Central memory CD8-positive, alpha-beta T cell (primary cell): ENCODE data around the gene AMPD3.
A peak's percentile ranks its signal among the peaks of the same experiment; 100 is the strongest.

Experiments used
- ATAC-seq: fragments of 150-1000 bp; cut with Tn5 transposase; replicated peaks from 2 replicates; pipeline ENCODE4 v1.10.0; 2022; ENCODE audit warnings: mild to moderate bottlenecking, moderate FRiP score, moderate number of reproducible peaks; ENCODE audit not compliant: poor library complexity, severe bottlenecking; ENCODE audit errors: extremely low read depth
- DNase-seq, 2 donors: peaks; one replicate each; pipeline ENCODE4 v3.0.0; 2021; ENCODE audit warnings: low spot score in 2 of 2
- H3K27ac Mint-ChIP-seq: one replicate; pipeline ENCODE4 v1.8.0; 2022; ENCODE audit warnings: low read depth, mild to moderate bottlenecking, moderate library complexity, mixed read lengths
- H3K27me3 Mint-ChIP-seq: one replicate; pipeline ENCODE4 v1.8.0; 2022; ENCODE audit warnings: mixed read lengths
- H3K36me3 Mint-ChIP-seq: one replicate; pipeline ENCODE4 v1.8.0; 2022; ENCODE audit warnings: mild to moderate bottlenecking, moderate library complexity, mixed read lengths; ENCODE audit not compliant: insufficient read depth
- H3K4me1 Mint-ChIP-seq: one replicate; pipeline ENCODE4 v1.8.0; 2022; ENCODE audit warnings: mixed read lengths
- H3K4me3 Mint-ChIP-seq: one replicate; pipeline ENCODE4 v1.8.0; 2022; ENCODE audit warnings: mild to moderate bottlenecking, moderate library complexity, mixed read lengths
- H3K9me3 Mint-ChIP-seq: one replicate; pipeline ENCODE4 v1.8.0; 2022; ENCODE audit warnings: mixed read lengths

The AMPD3 gene

DNA sequence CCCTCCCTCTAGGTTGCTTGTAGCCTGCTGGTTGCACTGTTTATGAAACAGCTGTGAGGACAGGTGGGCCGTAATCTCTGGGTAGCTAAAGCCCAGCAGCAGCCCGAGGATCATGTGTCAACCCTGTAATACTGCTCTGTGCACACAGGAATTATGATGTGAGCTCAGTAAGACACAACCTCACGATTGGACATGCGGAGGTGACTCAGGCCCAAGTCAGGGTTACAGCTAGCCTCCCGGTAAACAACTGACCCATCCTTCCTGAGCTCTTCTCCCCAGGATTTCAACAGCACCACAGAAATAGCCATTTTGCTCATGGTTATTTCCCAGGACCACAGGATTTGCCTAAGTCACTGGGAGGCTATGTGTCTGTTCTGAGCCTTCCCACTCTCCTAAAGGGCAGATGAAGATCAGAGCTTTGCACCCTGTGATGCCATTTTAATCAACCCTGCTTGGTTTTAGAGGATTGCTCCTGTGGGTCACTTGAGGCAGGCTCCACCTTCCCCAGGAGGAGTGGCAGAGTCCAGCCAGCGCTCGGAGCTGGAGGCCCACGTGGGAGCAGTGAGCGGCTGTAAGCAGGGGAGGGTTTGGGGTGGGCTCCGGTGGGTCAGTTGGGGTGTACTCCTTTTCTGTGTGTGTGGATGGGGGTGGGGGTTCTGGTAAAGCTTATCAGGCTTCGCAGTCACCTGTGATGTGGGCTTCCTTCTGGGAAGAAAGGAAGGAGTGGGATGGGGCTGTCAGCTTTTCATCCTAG, at the start of gene AMPD3:
TSS of gene AMPD3 (plus strand) at position 387 of the 754 bp plus-strand sequence. CDS start 6,256 bp downstream, outside the sequence.
- no peak for DNase-seq
- Mint-ChIP-seq H3K9me3 (no peaks in the 10 kb centered on the region), H3K4me1 (peaks cover 84% of the 10 kb centered on the region)

DNA sequence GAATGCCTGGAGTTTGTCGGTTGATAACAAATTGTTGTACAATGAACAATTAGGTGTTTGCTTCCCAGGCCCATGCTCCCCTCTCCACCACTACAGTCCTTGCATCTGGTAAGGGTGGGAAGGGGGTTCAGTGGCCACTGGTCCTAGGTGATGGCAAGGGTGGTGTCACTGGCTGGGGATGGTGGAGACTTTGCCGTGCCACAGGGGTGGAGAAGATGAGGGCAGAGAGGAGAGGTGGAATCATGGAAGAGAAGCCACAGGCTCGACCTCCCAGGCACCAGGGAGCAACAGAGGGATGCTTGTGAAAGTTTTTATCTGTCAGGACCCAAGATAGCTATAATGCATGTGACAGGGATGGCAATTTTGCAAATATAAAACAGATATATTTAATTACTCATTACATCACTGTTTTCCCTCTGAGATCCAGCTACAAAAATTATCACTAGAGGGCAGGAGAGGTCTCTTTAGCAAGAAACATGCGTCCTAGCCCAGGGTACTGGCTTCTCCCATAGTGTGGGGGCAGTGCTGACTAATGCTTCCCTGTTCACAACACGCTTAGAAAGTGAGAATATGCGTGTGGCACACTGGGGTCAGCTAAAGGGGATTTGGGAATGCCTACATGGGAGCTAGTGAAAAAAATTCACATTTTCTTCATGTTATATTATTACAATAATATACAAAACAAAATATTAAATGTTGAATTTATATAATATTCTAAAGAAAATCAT, 49.0 kb upstream of the AMPD3 start:
- no peak overlapping the region for H3K27ac Mint-ChIP-seq
- no peaks in the 10 kb centered on the region for H3K36me3 Mint-ChIP-seq
- no peak overlapping the region for H3K4me3 Mint-ChIP-seq
- DNase-seq (no peak), ATAC-seq (no peak)
- H3K27me3 Mint-ChIP-seq = no peaks in the 10 kb centered on the region
- no peaks in the 10 kb centered on the region for H3K9me3 Mint-ChIP-seq
- peaks cover 21% of the 10 kb centered on the region for H3K4me1 Mint-ChIP-seq

More for the DNA sequence above, at the start of gene AMPD3:
- Mint-ChIP-seq H3K27ac (peak within 1 kb of the TSS; percentile 90), H3K4me3 (peak within 1 kb of the TSS; percentile 85), H3K36me3 (peaks cover 9% of the 10 kb centered on the region), H3K27me3 (no peaks in the 10 kb centered on the region)
- ATAC-seq = no peak

DNA sequence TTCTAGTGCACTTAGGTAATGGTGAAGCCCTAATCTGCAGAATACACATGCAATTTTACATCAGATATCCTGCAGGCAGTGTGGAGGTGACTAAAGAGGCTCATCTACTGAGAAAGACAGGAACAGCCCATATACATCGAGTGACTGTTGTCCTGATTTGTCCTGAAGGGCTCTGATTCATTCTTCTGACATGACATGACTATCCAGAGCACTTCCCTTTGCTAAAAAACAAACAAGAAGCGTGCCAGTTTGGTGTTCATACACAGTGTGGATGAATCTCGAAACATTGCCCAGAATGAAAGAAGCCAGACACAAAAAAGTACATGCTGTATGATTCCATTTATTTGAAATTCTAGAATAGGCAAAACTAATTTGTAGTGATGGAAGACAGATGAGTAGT, 48.0 kb upstream of the AMPD3 start:
- DNase-seq = no peak

DNA sequence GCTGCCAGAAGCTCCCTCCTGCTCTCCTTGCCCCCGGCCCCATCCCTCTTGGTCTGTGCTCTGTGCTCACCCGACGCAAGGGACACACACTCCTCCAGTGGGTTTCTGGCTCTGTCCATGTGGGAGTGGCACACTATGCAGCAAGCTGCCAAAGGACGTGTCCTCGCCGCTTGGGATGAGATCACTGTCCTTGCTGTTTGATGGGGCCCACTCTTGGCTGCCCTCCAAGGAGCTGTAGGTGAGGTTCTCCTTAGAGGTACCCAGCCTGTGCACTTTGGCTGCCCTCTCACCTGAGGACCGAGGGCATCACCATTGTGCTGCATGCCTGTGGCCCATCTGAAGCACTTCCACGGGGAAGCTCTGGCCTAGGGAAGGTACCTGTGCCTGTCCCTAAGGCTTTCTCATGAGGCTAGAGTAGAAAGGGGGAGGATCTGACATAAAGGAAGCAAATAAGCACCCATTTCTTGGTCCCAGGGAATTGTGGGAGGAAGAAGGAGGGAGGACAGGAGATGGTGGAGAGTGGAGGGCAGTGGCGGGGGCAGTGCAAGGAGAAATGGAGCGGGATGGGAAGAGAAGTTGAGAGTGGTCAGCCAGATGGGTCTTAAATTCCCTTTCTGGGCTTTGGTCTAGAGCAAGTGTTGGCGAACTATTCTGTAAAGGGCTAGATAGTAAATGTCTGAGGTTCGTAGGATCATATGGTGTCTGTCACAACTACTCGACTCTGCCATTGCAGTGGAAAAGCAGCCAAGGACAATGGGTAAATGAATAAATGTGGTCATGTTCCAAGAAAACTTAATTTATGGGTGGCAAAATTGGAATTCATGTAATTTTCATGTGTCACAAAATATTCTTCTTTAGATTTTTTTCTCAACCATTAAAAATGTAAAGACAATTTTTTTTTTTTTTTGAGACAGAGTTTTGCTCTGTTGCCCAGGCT, 47.0 kb upstream of the AMPD3 start:
- no peaks in the 10 kb centered on the region for H3K36me3 Mint-ChIP-seq
- no peaks in the 10 kb centered on the region for H3K9me3 Mint-ChIP-seq
- H3K27ac Mint-ChIP-seq = peak overlapping the region; percentile 20
- DNase-seq (no peak), ATAC-seq (no peak)
- no peak overlapping the region for H3K4me3 Mint-ChIP-seq
- no peaks in the 10 kb centered on the region for H3K27me3 Mint-ChIP-seq
- H3K4me1 Mint-ChIP-seq = peaks cover 21% of the 10 kb centered on the region

More for the DNA sequence above, 48.0 kb upstream of the AMPD3 start:
- H3K4me3 Mint-ChIP-seq = no peak overlapping the region
- no peaks in the 10 kb centered on the region for H3K36me3 Mint-ChIP-seq
- H3K9me3 Mint-ChIP-seq = no peaks in the 10 kb centered on the region
- H3K27ac Mint-ChIP-seq = no peak overlapping the region
- H3K27me3 Mint-ChIP-seq = no peaks in the 10 kb centered on the region
- no peak for ATAC-seq
- H3K4me1 Mint-ChIP-seq = peaks cover 21% of the 10 kb centered on the region

DNA sequence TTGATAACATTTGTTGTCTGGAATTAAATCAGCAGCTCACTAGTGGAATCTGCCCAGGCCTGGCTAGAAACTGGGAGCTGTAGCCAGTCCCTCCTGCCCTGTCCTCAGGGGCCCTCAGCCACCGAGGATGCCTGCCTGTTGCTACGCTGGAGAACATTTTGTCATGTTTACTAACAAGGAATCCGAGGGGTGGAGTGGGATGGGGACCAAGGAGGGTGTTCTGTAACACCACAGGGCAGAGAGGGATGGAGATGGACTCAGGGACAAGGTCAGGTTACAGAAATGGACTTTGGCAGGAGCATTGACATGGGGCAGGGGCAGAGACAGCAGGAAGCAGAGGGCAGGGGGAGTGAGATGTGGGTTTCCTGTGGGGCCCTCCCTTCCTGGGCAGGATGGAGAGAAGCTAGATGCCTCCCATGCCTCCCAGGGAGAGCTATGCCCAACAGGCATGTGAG, 45.8 kb upstream of the AMPD3 start:
- Mint-ChIP-seq H3K9me3 (no peaks in the 10 kb centered on the region), H3K36me3 (no peaks in the 10 kb centered on the region), H3K4me3 (no peak overlapping the region), H3K27ac (peak overlapping the region; percentile 11), H3K27me3 (no peaks in the 10 kb centered on the region), H3K4me1 (peaks cover 29% of the 10 kb centered on the region)
- ATAC-seq (no peak), DNase-seq (no peak)

DNA sequence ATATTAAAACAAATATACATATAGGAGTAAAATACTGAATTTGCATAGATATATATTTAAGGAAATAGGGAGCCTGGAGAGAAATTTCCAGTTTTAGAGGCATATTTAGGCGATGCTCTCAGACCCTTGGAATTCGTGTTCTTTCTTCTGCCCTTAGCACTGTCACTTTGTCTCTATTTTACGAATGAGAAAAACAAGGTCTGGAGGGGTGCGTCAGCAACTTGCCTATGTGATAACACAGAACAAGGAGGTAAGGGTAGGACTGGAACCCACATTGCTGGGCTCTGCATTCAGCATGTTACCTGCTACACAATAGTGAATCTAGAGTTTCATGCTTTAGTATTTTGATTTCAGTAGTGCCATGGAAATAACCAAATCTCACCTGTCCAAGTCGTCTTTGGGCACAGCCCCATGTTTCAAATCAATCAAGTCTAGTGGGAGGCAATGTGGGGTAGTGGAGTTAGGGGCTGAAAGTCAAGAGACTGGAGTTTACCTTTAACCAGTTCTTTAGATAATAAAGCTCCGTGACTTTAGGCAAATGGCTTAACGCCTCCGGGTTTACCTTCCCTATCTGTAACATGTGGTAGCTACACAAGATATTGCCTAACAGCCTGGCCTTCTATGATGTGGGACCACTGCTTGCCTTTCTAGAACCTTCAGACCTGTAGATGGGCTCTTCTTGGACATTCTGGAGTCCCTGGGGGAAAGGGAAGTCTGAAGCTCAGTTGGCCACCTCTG, 44.8 kb upstream of the AMPD3 start:
- DNase-seq (no peak), ATAC-seq (no peak)
- Mint-ChIP-seq H3K4me3 (no peak overlapping the region), H3K9me3 (no peaks in the 10 kb centered on the region), H3K27me3 (no peaks in the 10 kb centered on the region), H3K27ac (no peak overlapping the region), H3K36me3 (no peaks in the 10 kb centered on the region), H3K4me1 (peaks cover 39% of the 10 kb centered on the region)

DNA sequence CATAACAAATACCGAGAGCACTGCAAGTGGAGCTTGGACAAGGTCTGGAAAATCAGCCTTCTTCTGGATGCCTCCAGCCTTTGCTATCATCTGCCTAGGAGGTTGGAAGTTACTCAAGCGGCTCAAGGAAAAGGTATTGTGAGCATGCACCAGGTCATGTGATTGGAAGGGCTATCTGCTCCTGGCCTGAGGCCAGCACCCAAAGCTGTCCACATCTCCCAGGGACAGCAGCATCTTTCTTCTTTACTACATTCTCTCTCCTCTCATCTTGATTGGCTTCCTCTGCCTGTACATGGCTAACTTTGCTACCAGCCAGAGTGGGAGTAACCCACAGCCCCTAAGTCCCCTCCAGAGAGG, 44.2 kb upstream of the AMPD3 start:
- Mint-ChIP-seq H3K4me3 (no peak overlapping the region), H3K27ac (no peak overlapping the region), H3K9me3 (no peaks in the 10 kb centered on the region), H3K36me3 (no peaks in the 10 kb centered on the region), H3K27me3 (no peaks in the 10 kb centered on the region), H3K4me1 (peaks cover 39% of the 10 kb centered on the region)
- no peak for ATAC-seq
- no peak for DNase-seq

DNA sequence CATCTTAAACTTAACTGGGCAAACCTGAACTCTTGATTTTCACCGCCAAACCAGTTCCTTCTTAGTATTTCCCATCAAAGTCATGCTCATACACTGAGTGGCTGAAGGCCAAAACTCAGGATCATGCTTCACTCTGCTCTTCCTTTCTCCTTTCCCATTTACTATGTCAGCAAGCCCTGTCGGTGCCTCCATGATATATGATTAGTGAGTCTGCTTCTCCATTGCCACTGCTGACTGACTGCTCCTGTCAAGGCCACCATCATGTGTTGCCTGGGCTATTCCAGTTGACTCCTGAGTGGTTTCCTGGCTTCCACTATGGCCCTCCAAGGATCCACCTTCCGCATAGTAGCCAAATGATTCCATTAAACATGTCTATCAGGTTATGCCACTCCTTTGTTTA, 42.8 kb upstream of the AMPD3 start:
- no peaks in the 10 kb centered on the region for H3K27me3 Mint-ChIP-seq
- peaks cover 33% of the 10 kb centered on the region for H3K4me1 Mint-ChIP-seq
- H3K9me3 Mint-ChIP-seq = no peaks in the 10 kb centered on the region
- no peak overlapping the region for H3K27ac Mint-ChIP-seq
- no peak for DNase-seq
- H3K36me3 Mint-ChIP-seq = no peaks in the 10 kb centered on the region
- no peak for ATAC-seq
- no peak overlapping the region for H3K4me3 Mint-ChIP-seq

DNA sequence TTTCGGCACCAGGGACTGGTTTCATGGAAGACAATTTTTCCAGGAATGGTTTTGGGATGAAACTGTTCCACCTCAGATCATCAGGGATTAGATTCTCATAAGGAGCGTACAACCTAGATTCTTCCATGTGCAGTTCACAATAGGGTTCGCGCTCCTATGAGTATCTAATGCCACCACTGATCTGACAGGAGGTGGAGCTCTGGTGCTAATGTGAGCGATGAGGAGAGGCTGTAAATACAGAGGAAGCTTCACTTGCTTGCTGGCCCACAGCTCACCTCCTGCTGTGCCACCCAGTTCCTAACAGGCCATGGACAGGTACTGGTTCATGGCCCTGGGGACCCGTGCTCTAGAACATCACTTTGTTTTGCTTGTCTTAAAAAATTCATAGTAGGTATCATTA, 41.8 kb upstream of the AMPD3 start:
- Mint-ChIP-seq H3K27ac (no peak overlapping the region), H3K4me1 (peaks cover 33% of the 10 kb centered on the region), H3K27me3 (no peaks in the 10 kb centered on the region), H3K4me3 (no peak overlapping the region), H3K9me3 (no peaks in the 10 kb centered on the region), H3K36me3 (no peaks in the 10 kb centered on the region)
- ATAC-seq (no peak), DNase-seq (no peak)

DNA sequence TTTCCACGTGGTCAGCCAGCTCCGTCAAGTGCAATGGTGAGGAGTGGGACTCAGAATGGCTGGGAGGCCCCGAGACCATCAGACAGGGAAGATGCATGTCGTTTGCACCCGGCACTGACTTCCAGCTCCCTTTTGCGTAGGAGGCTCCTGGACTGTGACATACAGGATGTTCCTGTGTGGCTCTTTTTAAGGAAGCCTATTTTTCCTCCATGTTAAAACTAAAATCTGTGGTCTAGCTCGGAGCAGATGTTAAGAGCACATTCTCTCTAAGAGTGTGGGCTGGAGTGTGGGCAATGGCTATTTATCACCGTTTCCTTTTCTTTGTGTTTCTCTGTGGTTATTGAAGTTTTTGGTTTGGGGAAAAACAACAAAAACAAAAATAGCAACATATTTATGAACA, 40.9 kb upstream of the AMPD3 start:
- H3K4me1 Mint-ChIP-seq = peaks cover 28% of the 10 kb centered on the region
- H3K9me3 Mint-ChIP-seq = no peaks in the 10 kb centered on the region
- no peaks in the 10 kb centered on the region for H3K27me3 Mint-ChIP-seq
- no peaks in the 10 kb centered on the region for H3K36me3 Mint-ChIP-seq
- H3K27ac Mint-ChIP-seq = peak overlapping the region; percentile 26
- no peak for ATAC-seq
- no peak for DNase-seq
- peak overlapping the region; percentile 27 for H3K4me3 Mint-ChIP-seq

DNA sequence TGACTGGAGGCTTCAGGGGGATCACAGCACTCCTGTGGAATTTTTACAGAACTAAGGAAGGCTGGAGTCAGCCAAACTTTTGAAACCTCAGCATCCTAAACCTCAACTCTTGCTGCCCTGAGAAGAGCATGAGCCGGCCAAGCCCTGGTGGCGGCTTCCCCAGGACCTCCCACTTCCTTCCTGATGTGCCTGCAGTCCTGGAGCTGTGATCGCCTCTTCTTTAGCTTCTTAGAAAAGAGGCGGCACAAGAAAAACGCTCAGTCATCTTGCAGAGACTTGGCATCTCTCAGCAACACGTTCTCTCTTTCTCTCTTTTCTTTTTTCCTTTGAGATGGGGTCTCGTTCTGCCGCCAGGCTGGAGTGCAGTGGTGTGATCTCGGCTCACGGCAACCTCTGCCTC, 40.4 kb upstream of the AMPD3 start:
- no peak for DNase-seq
- H3K4me1 Mint-ChIP-seq = peaks cover 23% of the 10 kb centered on the region
- H3K4me3 Mint-ChIP-seq = peak overlapping the region; percentile 27
- ATAC-seq = no peak
- H3K9me3 Mint-ChIP-seq = no peaks in the 10 kb centered on the region
- no peak overlapping the region for H3K27ac Mint-ChIP-seq
- no peaks in the 10 kb centered on the region for H3K27me3 Mint-ChIP-seq
- no peaks in the 10 kb centered on the region for H3K36me3 Mint-ChIP-seq

DNA sequence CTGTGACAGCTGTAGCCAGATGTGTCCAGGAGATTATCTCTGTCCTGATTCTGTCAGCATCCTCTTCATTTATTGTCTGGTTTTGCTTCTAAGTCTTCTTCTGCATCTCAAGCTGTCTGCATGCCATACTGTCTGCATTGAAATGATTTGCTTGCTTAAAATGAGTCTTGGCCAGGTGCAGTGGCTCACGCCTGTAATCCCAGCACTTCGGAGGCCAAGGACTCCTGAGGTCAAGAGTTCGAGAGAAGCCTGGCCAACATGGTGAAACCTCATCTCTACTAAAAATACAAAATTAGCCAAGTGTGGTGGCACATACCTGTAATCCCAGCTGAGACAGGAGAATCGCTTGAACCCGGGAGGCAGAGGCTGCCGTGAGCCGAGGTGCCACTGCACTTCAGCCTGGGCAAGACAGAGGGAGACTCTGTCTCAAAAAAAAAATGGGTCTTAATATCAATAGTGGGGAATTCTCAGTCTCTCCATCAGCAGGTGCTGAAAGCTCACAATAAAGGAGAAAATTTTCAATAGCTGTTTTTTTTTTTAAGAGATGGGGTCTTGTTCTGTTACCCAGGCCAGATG, 39.2 kb upstream of the AMPD3 start:
- Mint-ChIP-seq H3K4me1 (peaks cover 21% of the 10 kb centered on the region), H3K4me3 (no peak overlapping the region), H3K9me3 (no peaks in the 10 kb centered on the region), H3K27ac (no peak overlapping the region), H3K36me3 (no peaks in the 10 kb centered on the region), H3K27me3 (no peaks in the 10 kb centered on the region)
- DNase-seq (no peak), ATAC-seq (no peak)
